ENCODE results near the gene CCDC17. TPM values are rescaled to one million over a fixed set of nuclear protein-coding genes. Genes with fewer than 3 reads are reported as not detected.

CCDC17 gene
- total and polyA plus RNA-seq, 2 experiments from 2014 or later: 0.57 to 2.2 TPM

- peaks cover 11% of the 10 kb centered on the region for H3K4me1 Mint-ChIP-seq
- Histone ChIP-seq H3K9me2 (ENCODE audit: insufficient read depth) (no peaks in the 10 kb centered on the region), H2AFZ (no peak overlapping the region), H3K27ac (ENCODE audit: low read depth) (no peak overlapping the region), H3F3A (replicated peaks; ENCODE audit: low read depth) (no peaks in the 10 kb centered on the region), H3K36me3 (ENCODE audit: insufficient read depth) (no peaks in the 10 kb centered on the region), H3K27me3 (ENCODE audit: insufficient read depth) (no peaks in the 10 kb centered on the region), H3K4me2 (no peak overlapping the region), H3K4me3 (no peak overlapping the region), H3K79me2 (replicated peaks; ENCODE audit: insufficient read depth) (peaks cover 100% of the 10 kb centered on the region), H3K4me1 (ENCODE audit: insufficient read depth) (no peaks in the 10 kb centered on the region), H4K20me1 (replicated peaks; ENCODE audit: insufficient read depth) (peaks cover 82% of the 10 kb centered on the region)
- no peak for TF ChIP-seq ZNF114 (CRISPR knock-in tag; IDR thresholded peaks at IDR 0.05)
- no peak for TF ChIP-seq NANOG (IDR thresholded peaks at IDR 0.05; ENCODE audit: borderline replicate concordance)
- TF ChIP-seq EZH2 (IDR thresholded peaks at IDR 0.05; ENCODE audit: low read depth, unreplicated experiment): no peak
- no peak for TF ChIP-seq POLR2AphosphoS5 (IDR thresholded peaks at IDR 0.05; ENCODE audit: low read depth)
- no peak for TF ChIP-seq JUNB (IDR thresholded peaks at IDR 0.05; ENCODE audit: unreplicated experiment)
- no peak for TF ChIP-seq STAT1 (IDR thresholded peaks at IDR 0.05; ENCODE audit: unreplicated experiment)
- no peak for TF ChIP-seq ZNF462 (CRISPR knock-in tag; IDR thresholded peaks at IDR 0.05)
- TF ChIP-seq, protein P1, sequence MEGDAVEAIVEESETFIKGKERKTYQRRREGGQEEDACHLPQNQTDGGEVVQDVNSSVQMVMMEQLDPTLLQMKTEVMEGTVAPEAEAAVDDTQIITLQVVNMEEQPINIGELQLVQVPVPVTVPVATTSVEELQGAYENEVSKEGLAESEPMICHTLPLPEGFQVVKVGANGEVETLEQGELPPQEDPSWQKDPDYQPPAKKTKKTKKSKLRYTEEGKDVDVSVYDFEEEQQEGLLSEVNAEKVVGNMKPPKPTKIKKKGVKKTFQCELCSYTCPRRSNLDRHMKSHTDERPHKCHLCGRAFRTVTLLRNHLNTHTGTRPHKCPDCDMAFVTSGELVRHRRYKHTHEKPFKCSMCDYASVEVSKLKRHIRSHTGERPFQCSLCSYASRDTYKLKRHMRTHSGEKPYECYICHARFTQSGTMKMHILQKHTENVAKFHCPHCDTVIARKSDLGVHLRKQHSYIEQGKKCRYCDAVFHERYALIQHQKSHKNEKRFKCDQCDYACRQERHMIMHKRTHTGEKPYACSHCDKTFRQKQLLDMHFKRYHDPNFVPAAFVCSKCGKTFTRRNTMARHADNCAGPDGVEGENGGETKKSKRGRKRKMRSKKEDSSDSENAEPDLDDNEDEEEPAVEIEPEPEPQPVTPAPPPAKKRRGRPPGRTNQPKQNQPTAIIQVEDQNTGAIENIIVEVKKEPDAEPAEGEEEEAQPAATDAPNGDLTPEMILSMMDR (conservative IDR thresholded peaks at IDR 0.05; ENCODE audit: low read depth in 2 of 2): no peak
- TF ChIP-seq, protein P2, sequence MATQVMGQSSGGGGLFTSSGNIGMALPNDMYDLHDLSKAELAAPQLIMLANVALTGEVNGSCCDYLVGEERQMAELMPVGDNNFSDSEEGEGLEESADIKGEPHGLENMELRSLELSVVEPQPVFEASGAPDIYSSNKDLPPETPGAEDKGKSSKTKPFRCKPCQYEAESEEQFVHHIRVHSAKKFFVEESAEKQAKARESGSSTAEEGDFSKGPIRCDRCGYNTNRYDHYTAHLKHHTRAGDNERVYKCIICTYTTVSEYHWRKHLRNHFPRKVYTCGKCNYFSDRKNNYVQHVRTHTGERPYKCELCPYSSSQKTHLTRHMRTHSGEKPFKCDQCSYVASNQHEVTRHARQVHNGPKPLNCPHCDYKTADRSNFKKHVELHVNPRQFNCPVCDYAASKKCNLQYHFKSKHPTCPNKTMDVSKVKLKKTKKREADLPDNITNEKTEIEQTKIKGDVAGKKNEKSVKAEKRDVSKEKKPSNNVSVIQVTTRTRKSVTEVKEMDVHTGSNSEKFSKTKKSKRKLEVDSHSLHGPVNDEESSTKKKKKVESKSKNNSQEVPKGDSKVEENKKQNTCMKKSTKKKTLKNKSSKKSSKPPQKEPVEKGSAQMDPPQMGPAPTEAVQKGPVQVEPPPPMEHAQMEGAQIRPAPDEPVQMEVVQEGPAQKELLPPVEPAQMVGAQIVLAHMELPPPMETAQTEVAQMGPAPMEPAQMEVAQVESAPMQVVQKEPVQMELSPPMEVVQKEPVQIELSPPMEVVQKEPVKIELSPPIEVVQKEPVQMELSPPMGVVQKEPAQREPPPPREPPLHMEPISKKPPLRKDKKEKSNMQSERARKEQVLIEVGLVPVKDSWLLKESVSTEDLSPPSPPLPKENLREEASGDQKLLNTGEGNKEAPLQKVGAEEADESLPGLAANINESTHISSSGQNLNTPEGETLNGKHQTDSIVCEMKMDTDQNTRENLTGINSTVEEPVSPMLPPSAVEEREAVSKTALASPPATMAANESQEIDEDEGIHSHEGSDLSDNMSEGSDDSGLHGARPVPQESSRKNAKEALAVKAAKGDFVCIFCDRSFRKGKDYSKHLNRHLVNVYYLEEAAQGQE (IDR thresholded peaks at IDR 0.05; ENCODE audit: unreplicated experiment): no peak
- no peak for TF ChIP-seq ZNF331 (CRISPR knock-in tag; IDR thresholded peaks at IDR 0.05; ENCODE audit: low read depth)
- TF ChIP-seq CREB1 (CRISPR knock-in tag; IDR thresholded peaks at IDR 0.05; ENCODE audit: low read depth): no peak
- DNase-seq (ENCODE audit: low spot score) (no peak), ATAC-seq (no peak)
- peaks cover 2% of the 10 kb centered on the region; the same call in 1 of the 3 replicates for H3K9me3 Mint-ChIP-seq
- H3K27ac Mint-ChIP-seq: no peak overlapping the region
- H3K36me3 Mint-ChIP-seq (ENCODE audit: low read depth): peaks cover 23% of the 10 kb centered on the region; the same call in 2 of the 3 replicates
- H3K27me3 Mint-ChIP-seq (ENCODE audit: insufficient read depth, low read depth, poor library complexity): peaks cover 2% of the 10 kb centered on the region
- H3K4me3 Mint-ChIP-seq: no peak overlapping the region
Observed at GRCh38 chr1:45669859-45670655, 46.2 kb upstream of the CCDC17 start.

Data from GM23338 (cell line).